COLO668 (cell line): ENCODE measurements around the gene CEP89.
A peak's percentile ranks its signal among the peaks of the same experiment; 100 is the strongest.
"Not testable (repeated sequence)": the region's sequence is repeated elsewhere in the genome, so short reads cannot be mapped to it uniquely, and the experiment has no call there.

Experiments
- DNase-seq: peaks from one replicate; lab custom pipeline; 2025; ENCODE audit not compliant: unreplicated experiment; lab: John Stamatoyannopoulos, UW

The CEP89 gene

GRCh38 chr19:32966750-32967149, 5.0 kb downstream of the CEP89 start:
- no peak for DNase-seq

GRCh38 chr19:32945260-32945659, 26.5 kb downstream of the CEP89 start:
- DNase-seq, result peak; percentile 11

DNA sequence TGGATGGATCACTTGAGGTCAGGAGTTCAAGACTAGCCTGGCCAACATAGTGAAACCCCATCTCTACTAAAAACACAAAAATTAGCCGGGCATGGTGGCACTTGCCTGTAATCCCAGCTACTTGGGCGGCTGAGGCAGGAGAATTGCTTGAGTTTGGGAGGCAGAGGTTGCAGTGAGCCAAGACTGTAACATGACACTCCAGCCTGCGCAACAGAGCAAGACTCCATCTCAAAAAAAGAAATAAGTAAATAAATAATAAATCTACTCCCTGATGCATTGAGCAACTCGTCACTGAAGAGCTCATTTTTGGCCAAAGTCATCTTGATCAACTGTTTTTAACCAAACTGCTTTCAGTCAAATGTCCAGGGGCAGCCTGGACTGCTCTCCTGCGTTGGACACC, 30.5 kb downstream of the CEP89 start:
- not testable (repeated sequence) for DNase-seq

- DNase-seq, result no peak
Measured at GRCh38 chr19:32936065-32936464, 35.7 kb downstream of the CEP89 start.

DNA sequence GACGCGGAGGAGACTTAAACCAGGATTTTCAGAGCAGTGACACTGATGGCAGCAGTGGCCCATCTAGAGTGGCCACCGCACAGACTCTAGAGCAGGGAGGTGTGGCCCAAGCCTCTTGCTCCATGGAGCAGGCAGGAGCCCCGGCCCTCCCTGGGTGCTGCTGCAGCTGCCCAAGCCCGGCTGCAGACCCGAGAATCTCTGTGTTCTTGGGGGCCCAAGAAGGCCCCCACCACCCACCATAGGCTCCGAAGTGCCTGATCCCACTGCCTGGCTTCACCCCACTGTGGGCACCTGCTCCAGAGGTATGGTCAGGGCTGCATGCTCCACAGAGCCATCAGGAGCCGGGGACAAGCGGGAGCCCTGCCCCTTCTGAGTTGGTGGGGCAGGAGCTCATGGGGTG, 36.1 kb downstream of the CEP89 start:
- DNase-seq, result no peak

DNA sequence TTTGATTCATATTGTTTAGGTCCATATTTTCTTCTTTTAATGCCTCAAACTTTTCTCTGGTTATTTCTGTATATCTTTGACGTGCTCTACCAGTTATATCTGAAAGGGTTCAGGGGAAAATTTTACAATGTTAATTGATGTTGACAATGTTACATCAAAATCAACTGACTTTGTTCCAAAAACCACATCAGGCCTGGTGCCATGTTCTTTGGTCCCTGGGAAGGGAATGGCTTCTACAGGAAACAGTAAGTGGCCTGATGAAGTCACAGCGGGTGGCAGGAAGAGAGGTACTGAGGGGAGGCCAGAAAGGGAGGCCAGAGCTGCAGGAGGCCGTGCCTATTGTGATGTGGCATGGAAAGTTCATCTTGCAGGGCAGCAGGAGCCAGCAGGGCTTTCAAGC, 38.2 kb downstream of the CEP89 start:
- no peak for DNase-seq

DNA sequence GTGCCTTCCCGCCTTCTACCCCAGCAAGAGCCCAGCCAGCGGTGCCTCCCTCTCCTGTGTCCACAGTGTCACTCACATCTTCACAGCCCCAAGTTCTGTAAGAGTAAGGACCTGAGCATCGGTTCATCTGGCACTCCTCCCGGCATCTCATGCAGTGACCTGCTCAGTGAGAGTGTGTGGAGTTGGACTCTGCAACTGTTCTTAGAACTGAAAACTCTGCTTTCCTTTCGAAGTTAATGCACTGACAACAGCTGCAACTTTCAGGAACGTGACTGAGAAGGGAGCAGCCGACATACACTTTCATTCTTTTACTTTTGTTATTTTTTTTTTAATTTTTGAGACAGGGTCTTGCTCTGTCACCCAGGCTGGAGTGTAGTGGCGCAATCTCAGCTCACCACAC, 41.2 kb downstream of the CEP89 start:
- DNase-seq, result no peak

GRCh38 chr19:32928806-32929205, 43.0 kb downstream of the CEP89 start:
- DNase-seq, result peak; percentile 12

GRCh38 chr19:32924200-32924599, 47.6 kb downstream of the CEP89 start:
- DNase-seq, result peak; percentile 40

DNA sequence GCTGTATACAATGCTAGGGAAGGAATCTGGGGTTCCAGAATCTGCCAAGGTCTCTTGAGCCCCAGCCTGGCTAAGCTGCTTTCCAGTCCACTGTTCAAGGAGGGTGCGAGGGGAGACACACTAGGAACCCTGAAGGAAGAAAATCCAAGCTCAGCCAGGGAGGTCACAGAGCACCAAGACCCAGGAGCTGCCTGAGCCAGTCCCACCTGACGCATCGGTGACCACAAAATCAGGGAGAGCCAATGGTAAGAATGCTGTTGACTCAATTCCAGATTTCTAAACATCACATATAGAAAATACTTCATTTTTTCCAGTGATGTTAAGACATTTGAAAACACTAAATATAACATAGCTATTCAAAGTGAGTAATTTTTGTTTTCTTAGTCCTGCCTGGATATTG, 50.1 kb downstream of the CEP89 start:
- DNase-seq, result no peak

DNA sequence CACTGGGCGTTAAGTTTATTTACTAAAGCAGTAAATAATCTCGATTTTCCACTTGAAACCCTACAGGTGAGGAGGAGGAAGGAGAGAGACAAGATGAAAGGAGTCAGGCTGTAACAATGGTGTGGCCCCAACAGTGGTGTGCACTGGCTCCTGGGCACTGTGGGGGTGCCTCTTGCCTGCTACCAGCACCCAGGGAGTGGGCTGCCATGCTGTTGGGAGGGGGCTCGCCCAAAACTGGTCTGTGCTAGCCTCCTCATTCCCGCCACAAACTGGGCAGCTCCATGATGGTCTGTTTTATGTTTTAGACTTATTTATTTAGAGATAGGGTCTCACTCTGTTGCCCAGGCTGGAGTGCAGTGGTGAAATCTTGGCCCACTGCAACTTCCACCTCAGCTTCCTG, 52.4 kb downstream of the CEP89 start:
- DNase-seq, result no peak

GRCh38 chr19:32917616-32917996, 54.2 kb downstream of the CEP89 start:
- DNase-seq, result no peak

DNA sequence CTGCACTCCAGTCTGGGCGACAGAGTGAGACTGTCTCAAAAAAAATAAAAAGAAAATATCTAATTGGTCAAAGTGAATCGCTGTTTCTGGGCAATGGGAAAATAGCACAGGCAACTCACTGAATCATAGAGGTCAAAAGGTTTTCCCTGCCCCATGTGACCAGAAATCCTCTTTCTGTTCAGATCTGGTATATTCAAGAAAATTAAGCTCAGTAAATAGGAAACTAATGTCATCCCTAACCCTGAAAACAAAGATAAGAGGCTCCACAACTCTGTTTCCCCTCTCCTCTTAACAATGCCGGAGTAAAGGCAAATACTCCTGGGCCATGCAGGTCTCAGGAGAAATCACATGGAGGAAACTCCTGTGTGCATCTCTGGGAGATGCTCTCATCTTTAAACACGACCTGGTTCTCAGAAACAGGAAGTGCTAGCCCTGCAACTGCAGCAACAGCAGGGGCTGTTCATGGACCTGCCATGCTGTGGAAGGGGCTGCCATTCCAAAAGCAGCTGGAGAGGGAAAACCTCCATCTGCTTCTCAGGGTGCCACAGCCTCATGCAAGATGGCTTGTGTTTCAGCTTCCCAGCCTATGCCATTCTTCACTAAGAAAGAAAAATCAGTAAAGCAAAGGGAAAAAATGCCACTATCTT, 54.7 kb downstream of the CEP89 start:
- no peak for DNase-seq

DNA sequence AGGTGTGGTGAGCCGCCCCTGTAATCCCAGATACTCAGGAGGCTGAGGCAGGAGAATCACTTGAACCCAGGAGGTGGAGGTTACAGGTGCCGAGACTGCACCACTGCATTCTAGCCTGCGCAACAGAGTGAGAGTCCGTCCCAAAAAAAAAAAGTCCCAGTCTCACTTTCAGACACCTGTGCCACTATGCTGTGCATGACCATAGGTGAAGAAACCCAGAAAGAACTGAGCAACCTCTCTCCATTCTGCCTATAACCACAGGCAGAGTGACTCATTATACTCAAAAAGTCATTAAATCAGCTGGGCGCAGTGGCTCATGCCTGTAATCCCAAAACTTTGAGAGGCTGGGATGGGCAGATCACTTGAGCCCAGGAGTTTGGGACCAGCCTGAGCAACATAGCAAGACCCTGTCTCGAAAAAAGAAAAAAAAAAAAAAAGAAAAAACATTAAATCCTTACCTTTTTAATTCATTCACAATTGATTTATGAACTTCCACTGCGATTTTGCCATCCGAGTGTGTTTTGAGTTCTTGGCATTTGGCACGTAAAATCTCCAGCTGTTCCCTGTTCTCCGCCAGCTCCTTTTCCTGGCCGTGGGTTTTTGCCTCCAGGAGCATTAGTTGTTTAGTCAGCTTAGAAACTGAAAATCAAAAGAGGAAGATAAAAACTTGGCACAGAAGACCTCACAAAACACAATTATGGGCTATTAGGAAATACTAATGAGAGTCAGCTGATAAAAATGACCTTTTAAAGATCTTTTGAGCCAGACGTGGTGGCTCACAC, 56.7 kb downstream of the CEP89 start:
- no peak for DNase-seq

- no peak for DNase-seq
Measured at GRCh38 chr19:32911467-32911866, 60.3 kb downstream of the CEP89 start.

DNA sequence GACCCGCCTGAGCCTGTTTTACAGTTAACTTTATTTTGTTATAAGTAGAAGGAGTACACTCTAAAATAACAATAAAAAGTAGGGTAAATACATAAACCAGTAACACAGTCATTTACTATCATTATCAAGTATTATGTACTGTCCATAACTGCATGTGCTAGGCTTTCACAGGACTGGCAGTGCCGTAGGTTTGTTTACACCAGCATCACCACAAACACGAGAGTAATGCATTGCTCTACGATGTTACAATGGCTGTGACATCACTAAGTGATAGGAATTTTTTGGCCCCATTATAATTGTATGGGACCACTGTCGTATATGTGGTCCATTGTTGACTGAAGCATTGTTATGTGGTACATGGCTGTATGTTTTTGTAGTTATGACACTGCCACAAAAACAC, 60.9 kb downstream of the CEP89 start:
- no peak for DNase-seq

GRCh38 chr19:32910094-32910493, 61.7 kb downstream of the CEP89 start:
- no peak for DNase-seq

- no peak for DNase-seq
Measured at GRCh38 chr19:32909257-32909656, 62.5 kb downstream of the CEP89 start.

DNA sequence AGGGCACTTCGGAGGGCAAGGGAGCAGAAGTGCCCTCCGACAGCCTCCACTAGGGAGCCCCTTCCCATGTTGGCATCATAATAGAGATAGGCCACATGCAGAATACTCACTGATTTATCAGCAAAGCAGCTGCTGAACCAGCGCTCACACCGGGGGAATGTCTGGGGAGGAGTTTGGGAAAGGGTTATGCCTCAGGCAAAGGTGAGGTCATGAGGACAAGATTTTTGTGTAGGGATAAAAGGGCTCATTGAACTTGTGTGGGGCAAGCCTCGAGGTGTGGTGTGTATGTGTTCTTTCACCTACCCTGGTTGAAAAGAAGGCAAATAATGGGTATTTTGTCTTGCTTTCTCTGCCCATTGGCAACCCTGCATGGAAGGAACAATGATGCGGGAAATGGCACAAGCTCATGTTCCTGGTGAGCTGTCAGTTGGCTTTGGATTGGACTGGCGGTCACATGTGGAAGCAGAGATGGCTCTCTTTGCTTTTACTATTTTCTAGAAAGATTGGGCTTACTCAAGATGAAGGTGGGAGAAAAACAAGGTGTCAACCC, 63.0 kb downstream of the CEP89 start:
- DNase-seq, result no peak

GRCh38 chr19:32902448-32902847, 69.3 kb downstream of the CEP89 start:
- DNase-seq, result no peak

DNA sequence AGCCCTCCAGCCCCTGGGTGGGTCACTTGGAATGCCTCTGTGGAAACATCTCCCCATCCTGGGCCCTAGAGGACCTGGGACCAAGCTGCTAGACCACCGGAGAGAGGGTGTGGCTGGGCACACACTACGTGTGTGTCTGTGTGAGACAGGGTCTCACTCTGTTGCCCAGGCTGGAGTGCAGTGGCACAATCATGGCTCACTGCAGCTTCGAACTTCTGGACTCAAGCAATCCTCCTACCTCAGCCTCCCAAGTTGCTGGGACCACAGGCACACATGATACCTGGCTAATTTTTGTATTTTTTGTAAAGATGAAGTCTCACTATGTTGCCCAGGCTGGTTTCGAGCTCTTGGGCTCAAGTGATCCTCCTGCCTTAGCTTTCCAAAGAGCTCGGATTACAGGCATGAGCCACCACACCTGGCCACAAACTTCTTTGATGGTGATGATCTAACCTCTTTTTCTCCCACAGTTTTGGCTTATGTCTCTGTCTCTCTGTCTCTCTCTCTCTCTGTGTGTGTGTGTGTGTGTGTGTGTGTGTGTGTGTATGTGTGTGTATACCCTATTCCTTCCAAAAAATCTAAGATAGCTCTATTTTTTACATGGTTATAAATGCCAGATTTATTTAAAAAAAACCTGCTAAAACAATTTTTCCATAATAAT, 70.1 kb downstream of the CEP89 start:
- no peak for DNase-seq
